HL-60/S4 treated with retinoic acid at 250 ng/mL for 4 days and 3 days (cell line): ENCODE results near the gene DHX40.
"Not testable (repeated sequence)": the region's sequence is repeated elsewhere in the genome, so short reads cannot be mapped to it uniquely, and the experiment has no call there.

Experiments used
- in situ Hi-C: fragments of 300-500 bp; cut with MboI; formaldehyde crosslinking; loops from 2 replicates; pipeline ENCODE4 v1.7.0; 2022; ENCODE audit warnings: low sequenced_read_pairs

The DHX40 gene

GRCh38 chr17:59565171-59565958, at the start of gene DHX40:
DHX40 (plus strand) TSS chr17:59565610; CDS start chr17:59565672, 62 bp downstream.
- in situ Hi-C loops: no loop called here

GRCh38 chr17:59516451-59516850, 49.0 kb upstream of the DHX40 start:
- in situ Hi-C loops: no loop called here

- in situ Hi-C loops: no loop called here
Observed at GRCh38 chr17:59519132-59519531, 46.3 kb upstream of the DHX40 start.

- in situ Hi-C loops: no loop called here
Observed at GRCh38 chr17:59520251-59520650, 45.2 kb upstream of the DHX40 start.

- in situ Hi-C loops: no loop called here
Observed at GRCh38 chr17:59521465-59522126, 43.8 kb upstream of the DHX40 start.

GRCh38 chr17:59524930-59525329, 40.5 kb upstream of the DHX40 start:
- in situ Hi-C loops: not testable (repeated sequence)

GRCh38 chr17:59525668-59526067, 39.7 kb upstream of the DHX40 start:
- in situ Hi-C loops: no loop called here

- in situ Hi-C loops: no loop called here
Observed at GRCh38 chr17:59526451-59526850, 39.0 kb upstream of the DHX40 start.

GRCh38 chr17:59527325-59527917, 38.0 kb upstream of the DHX40 start:
- in situ Hi-C loops: no loop called here

GRCh38 chr17:59527931-59528330, 37.5 kb upstream of the DHX40 start:
- in situ Hi-C loops: no loop called here

GRCh38 chr17:59530531-59530930, 34.9 kb upstream of the DHX40 start:
- in situ Hi-C loops: no loop called here

- in situ Hi-C loops: no loop called here
Observed at GRCh38 chr17:59533694-59534093, 31.7 kb upstream of the DHX40 start.

GRCh38 chr17:59534583-59534982, 30.8 kb upstream of the DHX40 start:
- in situ Hi-C loops: no loop called here

- in situ Hi-C loops: no loop called here
Observed at GRCh38 chr17:59538195-59538909, 27.1 kb upstream of the DHX40 start.

- in situ Hi-C loops: no loop called here
Observed at GRCh38 chr17:59542960-59543635, 22.3 kb upstream of the DHX40 start.

GRCh38 chr17:59545942-59546341, 19.5 kb upstream of the DHX40 start:
- in situ Hi-C loops: no loop called here

- in situ Hi-C loops: no loop called here
Observed at GRCh38 chr17:59547131-59547915, 18.1 kb upstream of the DHX40 start.

GRCh38 chr17:59548985-59549384, 16.4 kb upstream of the DHX40 start:
- in situ Hi-C loops: not testable (repeated sequence)

GRCh38 chr17:59550703-59551102, 14.7 kb upstream of the DHX40 start:
- in situ Hi-C loops: no loop called here

GRCh38 chr17:59558039-59558438, 7.4 kb upstream of the DHX40 start:
- in situ Hi-C loops: no loop called here
